Measurements from ENCODE around the gene YPEL3. TPM values are rescaled to one million over a fixed set of nuclear protein-coding genes. Genes with fewer than 3 reads are reported as not detected.

Gene YPEL3
- total RNA-seq (ENCODE audit: unreplicated experiment): 57.9 TPM
- long read RNA-seq, transcript YPEL3-201 (5 exons, 935 nt): major isoform, 6 of 9 reads
- long read RNA-seq, partial matches to known transcripts: 0 of 9 reads
- long read RNA-seq, other reads (novel, unspliced or antisense): 0 of 9 reads

GRCh38 chr16:30096105-30096861 lies at the start of gene YPEL3:
Gene YPEL3, minus strand, starts transcription at chr16:30096213. Its CDS starts 731 bp downstream, at chr16:30095482.
- peak; percentile 93 for DNase-seq
- no peak for TF ChIP-seq CTCF (IDR thresholded peaks at IDR 0.05; ENCODE audit: partially characterized antibody, unreplicated experiment)
- H3K9me3 Mint-ChIP-seq (ENCODE audit: unreplicated experiment): peaks cover 11% of the 10 kb centered on the region
- H3K4me1 Mint-ChIP-seq (ENCODE audit: low read depth, unreplicated experiment): peaks cover 11% of the 10 kb centered on the region
- peaks cover 19% of the 10 kb centered on the region for H3K36me3 Mint-ChIP-seq (ENCODE audit: unreplicated experiment)
- H3K27me3 Mint-ChIP-seq (ENCODE audit: unreplicated experiment): peaks cover 9% of the 10 kb centered on the region
- H3K27ac Mint-ChIP-seq (ENCODE audit: unreplicated experiment): peak within 1 kb of the TSS; percentile 94
- H3K4me3 Mint-ChIP-seq (ENCODE audit: unreplicated experiment): peak within 1 kb of the TSS; percentile 85

DNA sequence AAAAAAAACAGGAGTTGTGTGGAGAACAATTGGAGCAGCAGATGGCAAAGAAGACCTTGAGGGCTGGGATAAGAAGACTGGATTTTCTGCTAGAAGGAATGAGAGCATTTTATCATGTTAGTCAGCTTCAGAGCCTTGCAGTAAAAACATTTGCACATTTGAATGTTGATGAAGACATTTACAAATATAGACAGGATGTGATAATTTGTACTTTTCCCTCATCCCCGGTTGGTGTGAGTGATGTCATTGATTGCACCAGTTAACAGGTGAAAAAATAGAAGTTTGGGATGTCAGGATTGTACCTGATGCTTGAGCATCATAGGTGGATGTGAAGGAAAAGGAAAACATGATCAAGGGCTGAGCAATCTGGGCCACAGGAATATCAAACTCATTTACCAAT lies 49.6 kb upstream of the YPEL3 start:
- TF ChIP-seq CTCF (IDR thresholded peaks at IDR 0.05; ENCODE audit: partially characterized antibody, unreplicated experiment): no peak
- Mint-ChIP-seq H3K27ac (ENCODE audit: unreplicated experiment) (no peak overlapping the region), H3K4me3 (ENCODE audit: unreplicated experiment) (no peak overlapping the region), H3K36me3 (ENCODE audit: unreplicated experiment) (peaks cover 4% of the 10 kb centered on the region), H3K9me3 (ENCODE audit: unreplicated experiment) (no peaks in the 10 kb centered on the region), H3K27me3 (ENCODE audit: unreplicated experiment) (peaks cover 1% of the 10 kb centered on the region), H3K4me1 (ENCODE audit: low read depth, unreplicated experiment) (no peaks in the 10 kb centered on the region)
- no peak for DNase-seq

DNA sequence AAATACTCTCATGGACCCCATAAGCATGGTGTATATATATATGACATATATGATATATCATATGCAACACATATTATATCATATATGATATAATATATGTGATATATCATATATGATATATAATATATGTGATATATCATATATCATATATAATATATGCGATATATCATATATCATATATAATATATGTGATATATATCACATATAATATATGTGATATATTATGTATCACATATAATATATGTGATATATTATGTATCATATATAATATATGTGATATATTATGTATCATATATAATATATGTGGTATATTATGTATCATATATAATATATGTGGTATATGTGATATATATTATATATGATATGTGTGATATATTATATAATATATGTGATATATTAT lies 48.9 kb upstream of the YPEL3 start:
- no peaks in the 10 kb centered on the region for H3K27me3 Mint-ChIP-seq (ENCODE audit: unreplicated experiment)
- no peak for TF ChIP-seq CTCF (IDR thresholded peaks at IDR 0.05; ENCODE audit: partially characterized antibody, unreplicated experiment)
- H3K4me3 Mint-ChIP-seq (ENCODE audit: unreplicated experiment): no peak overlapping the region
- H3K27ac Mint-ChIP-seq (ENCODE audit: unreplicated experiment): no peak overlapping the region
- no peak for DNase-seq
- no peaks in the 10 kb centered on the region for H3K9me3 Mint-ChIP-seq (ENCODE audit: unreplicated experiment)
- H3K4me1 Mint-ChIP-seq (ENCODE audit: low read depth, unreplicated experiment): no peaks in the 10 kb centered on the region
- H3K36me3 Mint-ChIP-seq (ENCODE audit: unreplicated experiment): peaks cover 4% of the 10 kb centered on the region

DNA sequence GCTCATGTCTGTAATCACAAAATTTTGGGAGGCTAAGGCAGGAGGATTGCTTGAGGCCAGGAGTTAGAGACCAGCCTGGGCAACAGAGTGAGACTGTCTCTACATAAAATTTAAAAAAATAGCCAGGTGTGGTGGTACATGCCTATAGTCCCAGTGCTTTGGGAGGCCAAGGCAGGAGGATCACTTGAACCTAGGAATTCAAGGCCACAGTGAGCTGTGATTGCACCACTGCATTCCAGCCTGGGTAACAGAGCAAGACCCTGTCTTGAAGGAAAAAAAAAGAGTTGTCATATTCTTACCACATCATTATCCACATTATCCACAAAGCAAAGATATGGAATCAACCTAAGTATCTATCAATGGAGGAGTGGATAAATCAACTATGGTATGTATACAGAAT lies 48.0 kb upstream of the YPEL3 start:
- H3K9me3 Mint-ChIP-seq (ENCODE audit: unreplicated experiment): peaks cover under 1% of the 10 kb centered on the region
- no peak overlapping the region for H3K4me3 Mint-ChIP-seq (ENCODE audit: unreplicated experiment)
- no peaks in the 10 kb centered on the region for H3K4me1 Mint-ChIP-seq (ENCODE audit: low read depth, unreplicated experiment)
- TF ChIP-seq CTCF (IDR thresholded peaks at IDR 0.05; ENCODE audit: partially characterized antibody, unreplicated experiment): no peak
- H3K27me3 Mint-ChIP-seq (ENCODE audit: unreplicated experiment): no peaks in the 10 kb centered on the region
- no peak for DNase-seq
- H3K27ac Mint-ChIP-seq (ENCODE audit: unreplicated experiment): no peak overlapping the region
- H3K36me3 Mint-ChIP-seq (ENCODE audit: unreplicated experiment): no peaks in the 10 kb centered on the region

- H3K27me3 Mint-ChIP-seq (ENCODE audit: unreplicated experiment): no peaks in the 10 kb centered on the region
- H3K27ac Mint-ChIP-seq (ENCODE audit: unreplicated experiment): no peak overlapping the region
- H3K9me3 Mint-ChIP-seq (ENCODE audit: unreplicated experiment): peaks cover 2% of the 10 kb centered on the region
- no peak overlapping the region for H3K4me3 Mint-ChIP-seq (ENCODE audit: unreplicated experiment)
- no peaks in the 10 kb centered on the region for H3K36me3 Mint-ChIP-seq (ENCODE audit: unreplicated experiment)
- no peak for DNase-seq
- no peaks in the 10 kb centered on the region for H3K4me1 Mint-ChIP-seq (ENCODE audit: low read depth, unreplicated experiment)
- TF ChIP-seq CTCF (IDR thresholded peaks at IDR 0.05; ENCODE audit: partially characterized antibody, unreplicated experiment): no peak
Observed at GRCh38 chr16:30143347-30143702, 47.3 kb upstream of the YPEL3 start.
